MCF 10A (cell line): ENCODE results near the gene ZNF423. TPM values are rescaled to one million over a fixed set of nuclear protein-coding genes. Genes with fewer than 3 reads are reported as not detected.

ENCODE experiments used
- BruUV-seq: library from RNA; stranded (reverse); fragments of 400-500 nt; replicated peaks from 2 replicates; lab custom pipeline; 2021; lab: Mats Ljungman, UMichigan
- CTCF ChIA-PET: fragments of 300-600 bp; sonication (Branson Sonifier 250); formaldehyde crosslinking; extraction: SDS; loops from one replicate; lab custom pipeline; 2021; ENCODE audit warnings: antibody characterized with exemption, inconsistent platforms; lab: Yijun Ruan, JAX
- POLR2A ChIA-PET: fragments of 300-600, 350-650 bp; sonication (Branson Sonifier 250); formaldehyde crosslinking; extraction: SDS; loops from one replicate; lab custom pipeline; 2020; ENCODE audit warnings: antibody characterized with exemption, inconsistent platforms; lab: Yijun Ruan, JAX
- DNase-seq: peaks from one replicate; pipeline ENCODE4 v3.0.0-alpha.2; 2018; ENCODE audit not compliant: unreplicated experiment
- H3K27ac Mint-ChIP-seq: one replicate; pipeline ENCODE4 v1.8.0; 2022; ENCODE audit warnings: mild to moderate bottlenecking, low read depth, mixed read lengths; ENCODE audit not compliant: unreplicated experiment
- H3K27me3 Mint-ChIP-seq: one replicate; pipeline ENCODE4 v1.8.0; 2022; ENCODE audit warnings: mixed read lengths; ENCODE audit not compliant: insufficient read depth, unreplicated experiment
- H3K36me3 Mint-ChIP-seq: one replicate; pipeline ENCODE4 v1.8.0; 2022; ENCODE audit warnings: mild to moderate bottlenecking, moderate library complexity, mixed read lengths; ENCODE audit not compliant: insufficient read depth, unreplicated experiment
- H3K4me1 Mint-ChIP-seq: one replicate; pipeline ENCODE4 v1.8.0; 2022; ENCODE audit warnings: mixed read lengths; ENCODE audit not compliant: insufficient read depth, unreplicated experiment
- H3K4me3 Mint-ChIP-seq: one replicate; pipeline ENCODE4 v1.8.0; 2022; ENCODE audit warnings: mild to moderate bottlenecking, moderate library complexity, mixed read lengths; ENCODE audit not compliant: unreplicated experiment
- H3K9me3 Mint-ChIP-seq: one replicate; pipeline ENCODE4 v1.8.0; 2022; ENCODE audit warnings: mixed read lengths; ENCODE audit not compliant: unreplicated experiment
- intact Hi-C: fragments of 100-400 bp; cut with micrococcal nuclease; formaldehyde crosslinking; loops from 2 replicates; pipeline ENCODE4 v1.14.1; 2022
- total RNA-seq: library from RNA; stranded (reverse); gene quantifications from 2 replicates; pipeline ENCODE4 v1.2.3, GENCODE V29; 2022
- TF ChIP-seq, protein P1 (sequence below): fragments of 200-600 bp; IDR thresholded peaks from one replicate; pipeline ENCODE4 v1.8.0; 2022; ENCODE audit warnings: antibody characterized with exemption, mild to moderate bottlenecking; ENCODE audit not compliant: unreplicated experiment

Gene ZNF423
- total RNA-seq, 1 experiment from 2014 or later, result not detected

DNA sequence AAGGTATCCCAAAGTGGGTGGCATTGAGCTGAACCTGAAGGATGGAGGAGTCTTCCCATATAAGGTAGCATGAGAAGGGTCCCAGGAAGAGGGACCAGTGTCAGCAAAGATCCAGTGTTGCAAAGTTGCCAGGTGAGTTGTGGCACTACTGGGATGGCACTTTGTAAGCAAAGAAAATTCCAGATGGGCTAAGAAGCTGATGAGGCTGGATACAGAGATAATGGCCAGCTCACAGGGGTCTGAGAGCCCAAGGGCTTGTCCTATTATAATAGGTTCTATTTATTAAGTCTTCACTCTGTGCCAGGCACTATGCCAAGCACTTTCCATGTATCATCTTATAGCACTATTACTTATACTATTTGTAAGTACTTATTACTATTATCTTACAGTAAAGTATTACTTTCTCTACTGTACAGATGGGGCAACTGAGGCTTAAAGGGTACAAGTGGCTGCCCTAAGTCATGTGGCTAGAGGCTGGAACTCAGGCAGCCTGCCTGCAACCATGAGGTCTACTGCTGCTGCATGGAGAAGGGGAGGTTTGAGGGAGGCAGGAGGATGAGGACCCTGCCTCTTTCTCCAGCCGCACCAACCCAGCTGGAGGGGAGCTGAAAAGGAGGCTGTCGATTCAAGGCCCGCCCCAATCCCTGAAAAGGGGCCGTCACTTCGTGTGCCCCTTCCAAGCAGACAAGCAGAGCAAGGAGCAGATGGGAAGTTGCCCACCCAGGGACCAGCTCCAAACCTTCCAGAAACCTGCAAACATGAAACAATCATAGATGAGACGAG, 395.8 kb downstream of the ZNF423 start:
- intact Hi-C loops, result no loop called here
- DNase-seq, result no peak
- CTCF ChIA-PET, result interaction anchor here (0.7 to 1.3 kb wide), 2 partner anchors 31 to 54 kb away, joined by 3 to 6 read pairs; no protein-coding TSS in a partner anchor
- H3K9me3 Mint-ChIP-seq, result no peaks in the 10 kb centered on the region
- no peaks in the 10 kb centered on the region for H3K4me1 Mint-ChIP-seq
- TF ChIP-seq, protein P1, sequence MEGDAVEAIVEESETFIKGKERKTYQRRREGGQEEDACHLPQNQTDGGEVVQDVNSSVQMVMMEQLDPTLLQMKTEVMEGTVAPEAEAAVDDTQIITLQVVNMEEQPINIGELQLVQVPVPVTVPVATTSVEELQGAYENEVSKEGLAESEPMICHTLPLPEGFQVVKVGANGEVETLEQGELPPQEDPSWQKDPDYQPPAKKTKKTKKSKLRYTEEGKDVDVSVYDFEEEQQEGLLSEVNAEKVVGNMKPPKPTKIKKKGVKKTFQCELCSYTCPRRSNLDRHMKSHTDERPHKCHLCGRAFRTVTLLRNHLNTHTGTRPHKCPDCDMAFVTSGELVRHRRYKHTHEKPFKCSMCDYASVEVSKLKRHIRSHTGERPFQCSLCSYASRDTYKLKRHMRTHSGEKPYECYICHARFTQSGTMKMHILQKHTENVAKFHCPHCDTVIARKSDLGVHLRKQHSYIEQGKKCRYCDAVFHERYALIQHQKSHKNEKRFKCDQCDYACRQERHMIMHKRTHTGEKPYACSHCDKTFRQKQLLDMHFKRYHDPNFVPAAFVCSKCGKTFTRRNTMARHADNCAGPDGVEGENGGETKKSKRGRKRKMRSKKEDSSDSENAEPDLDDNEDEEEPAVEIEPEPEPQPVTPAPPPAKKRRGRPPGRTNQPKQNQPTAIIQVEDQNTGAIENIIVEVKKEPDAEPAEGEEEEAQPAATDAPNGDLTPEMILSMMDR, result no peak
- no peak overlapping the region for H3K4me3 Mint-ChIP-seq
- no peak overlapping the region for H3K27ac Mint-ChIP-seq
- BruUV-seq, result no TSS peak
- POLR2A ChIA-PET, result no interaction called here
- H3K27me3 Mint-ChIP-seq, result peaks cover 54% of the 10 kb centered on the region
- no peaks in the 10 kb centered on the region for H3K36me3 Mint-ChIP-seq

DNA sequence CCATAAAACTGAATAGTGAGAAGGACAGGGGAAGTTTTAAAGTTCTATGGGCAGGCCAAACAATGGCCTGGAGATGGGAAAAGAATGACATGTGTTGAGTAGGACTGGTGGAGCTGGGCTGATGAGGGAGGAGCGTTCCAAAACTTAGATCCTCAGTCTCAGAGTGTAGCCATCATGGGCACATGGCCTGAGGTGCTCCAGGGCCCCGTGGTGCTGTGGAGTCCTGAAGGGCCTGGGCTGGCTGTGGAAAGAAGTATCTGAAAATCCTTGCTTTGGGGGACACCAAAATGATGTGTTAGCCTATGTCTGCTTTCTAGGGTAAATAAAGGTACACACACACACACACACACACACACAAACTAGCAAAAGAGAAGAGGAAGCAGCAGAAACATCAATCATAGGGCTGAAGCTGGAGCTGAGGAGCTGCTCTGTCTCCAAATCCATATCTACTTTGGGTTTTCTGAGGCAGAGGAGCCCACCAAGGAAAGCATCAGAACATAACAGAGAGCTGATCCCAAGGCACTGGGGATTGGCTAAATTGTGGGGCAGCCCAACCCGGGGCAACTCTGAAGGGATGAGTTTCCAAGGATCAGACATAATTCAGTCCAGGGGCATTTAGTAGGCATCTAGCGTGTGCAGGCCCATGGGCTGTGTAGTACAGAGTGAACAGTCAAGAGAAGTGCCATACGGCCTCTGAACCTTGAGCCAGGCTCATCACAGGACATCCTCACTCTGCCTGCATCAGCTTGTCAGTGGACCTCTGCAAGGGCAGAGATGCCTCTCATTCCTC, 397.1 kb downstream of the ZNF423 start:
- H3K4me3 Mint-ChIP-seq, result no peak overlapping the region
- intact Hi-C loops, result no loop called here
- POLR2A ChIA-PET, result no interaction called here
- H3K9me3 Mint-ChIP-seq, result no peaks in the 10 kb centered on the region
- H3K4me1 Mint-ChIP-seq, result no peaks in the 10 kb centered on the region
- no peak for DNase-seq
- CTCF ChIA-PET, result interaction anchor here (1.3 kb wide), 1 partner anchor 33 kb away, joined by 6 read pairs; no protein-coding TSS in a partner anchor
- BruUV-seq, result no TSS peak
- H3K27me3 Mint-ChIP-seq, result peaks cover 45% of the 10 kb centered on the region
- TF ChIP-seq, protein P1, result no peak
- no peak overlapping the region for H3K27ac Mint-ChIP-seq
- H3K36me3 Mint-ChIP-seq, result no peaks in the 10 kb centered on the region

DNA sequence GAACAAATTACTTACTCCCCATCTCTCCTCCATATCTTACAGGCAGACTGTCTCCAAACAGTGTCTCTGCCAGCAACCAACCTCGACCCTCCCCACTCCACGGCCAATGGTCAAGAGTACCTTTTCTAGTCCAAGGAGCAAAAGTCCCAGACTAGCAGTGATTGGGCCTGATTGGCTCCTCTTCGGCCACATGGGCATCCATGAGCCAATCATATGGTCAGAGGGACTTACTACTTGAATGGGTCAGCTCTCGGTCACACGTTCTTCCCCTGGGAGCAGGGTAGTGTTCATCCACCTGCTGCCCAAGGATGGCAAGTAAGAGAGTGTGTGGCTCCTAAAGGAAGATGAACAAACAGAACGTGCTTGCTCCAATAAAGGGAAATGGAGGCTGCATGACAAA, 397.7 kb downstream of the ZNF423 start:
- Mint-ChIP-seq H3K4me3 (no peak overlapping the region), H3K36me3 (no peaks in the 10 kb centered on the region), H3K27me3 (peaks cover 45% of the 10 kb centered on the region), H3K4me1 (no peaks in the 10 kb centered on the region), H3K9me3 (no peaks in the 10 kb centered on the region), H3K27ac (no peak overlapping the region)
- DNase-seq, result no peak
- intact Hi-C loops, result no loop called here
- no TSS peak for BruUV-seq
- CTCF ChIA-PET, result no interaction called here
- TF ChIP-seq, protein P1, result no peak
- POLR2A ChIA-PET, result no interaction called here

DNA sequence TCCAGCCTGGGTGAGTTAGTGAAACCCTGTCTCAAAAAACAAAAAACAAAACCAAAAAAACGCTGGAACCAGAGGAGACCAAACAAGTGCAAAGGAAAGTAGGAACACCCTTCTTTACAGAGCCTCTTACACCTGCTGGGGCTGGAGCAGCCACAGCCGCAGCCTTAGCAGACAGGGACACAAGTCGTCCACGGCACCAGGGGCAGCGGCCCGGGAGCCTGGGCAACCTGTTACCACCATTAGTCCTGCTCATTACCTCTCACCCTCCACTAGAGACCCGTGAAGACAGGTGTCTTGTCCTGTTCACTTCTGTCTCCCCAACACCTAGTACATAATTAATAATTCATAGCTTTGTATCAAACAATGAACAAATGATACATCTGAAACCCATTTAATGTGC, 398.7 kb downstream of the ZNF423 start:
- ChIA-PET CTCF (interaction anchor here (0.7 kb wide), 1 partner anchor 451 kb away, joined by 3 read pairs; no protein-coding TSS in a partner anchor), POLR2A (no interaction called here)
- H3K4me3 Mint-ChIP-seq, result no peak overlapping the region
- TF ChIP-seq, protein P1, result no peak
- no TSS peak for BruUV-seq
- no peaks in the 10 kb centered on the region for H3K9me3 Mint-ChIP-seq
- intact Hi-C loops, result no loop called here
- H3K36me3 Mint-ChIP-seq, result no peaks in the 10 kb centered on the region
- DNase-seq, result no peak
- no peak overlapping the region for H3K27ac Mint-ChIP-seq
- peaks cover 45% of the 10 kb centered on the region for H3K27me3 Mint-ChIP-seq
- no peaks in the 10 kb centered on the region for H3K4me1 Mint-ChIP-seq
